K562 (cell line): ENCODE measurements around the gene TLE4.

ENCODE experiments used
- CEBPG ChIP-seq, 3 experiments: fragments of 200-800 bp in 1 of 3; sonication (Bioruptor generic) in 1 of 3; sonication (generic) in 1 of 3; formaldehyde crosslinking in 1 of 3; IDR thresholded peaks in 2 of 3; conservative IDR thresholded peaks in 1 of 3; 2 replicates each; pipeline versions ENCODE4 v1.6.1 to v1.8.0; 2016 to 2022; ENCODE audit warnings: missing compliant biosample characterization in 2 of 3, missing genetic modification characterization in 2 of 3, mild to moderate bottlenecking in 1 of 3, missing genetic modification reagents in 1 of 3
- CHD2 ChIP-seq: IDR thresholded peaks from 2 replicates; pipeline ENCODE4 v1.6.1; 2011; ENCODE audit warnings: low read depth, low read length
- E2F4 ChIP-seq: sonication (generic); formaldehyde crosslinking; IDR thresholded peaks from 2 replicates; pipeline ENCODE4 v1.8.0; 2022; ENCODE audit warnings: mild to moderate bottlenecking, low read depth, missing genetic modification reagents
- EZH2 ChIP-seq: IDR thresholded peaks from 2 replicates; pipeline ENCODE4 v1.6.1; 2012; ENCODE audit warnings: low read depth, mild to moderate bottlenecking, inconsistent platforms, low read length, borderline replicate concordance
- GTF3C2 ChIP-seq: IDR thresholded peaks from 3 replicates; pipeline ENCODE4 v1.6.1; 2011; ENCODE audit warnings: borderline replicate concordance, mild to moderate bottlenecking, moderate library complexity; ENCODE audit not compliant: insufficient read length; ENCODE audit errors: extremely low read depth
- KLF13 ChIP-seq: fragments of 450-650 bp; IDR thresholded peaks from 2 replicates; pipeline ENCODE4 v1.6.1; 2016; ENCODE audit warnings: missing genetic modification characterization, low read depth, mild to moderate bottlenecking, missing compliant biosample characterization, moderate library complexity, borderline replicate concordance
- MTF1 ChIP-seq: fragments of 250-450 bp; sonication (Bioruptor Pico); IDR thresholded peaks from 2 replicates; pipeline ENCODE4 v1.9.0; 2021; ENCODE audit warnings: moderate library complexity, mild to moderate bottlenecking, inconsistent platforms, borderline replicate concordance
- POLR2A ChIP-seq: fragments of 450-650 bp; conservative IDR thresholded peaks from 2 replicates; pipeline ENCODE4 v1.6.1; 2016
- RAD21 ChIP-seq, 2 experiments: fragments of 250-450 bp in 1 of 2; fragments of 450-650 bp in 1 of 2; sonication (Bioruptor Pico) in 1 of 2; formaldehyde crosslinking in 1 of 2; IDR thresholded peaks in 1 of 2; conservative IDR thresholded peaks in 1 of 2; 2 replicates each; pipeline versions ENCODE4 v1.4.0 to v1.8.0; 2020 to 2022; ENCODE audit warnings: mild to moderate bottlenecking in 2 of 2, moderate library complexity in 1 of 2
- TCF7L2 ChIP-seq: fragments of 150-350 bp; IDR thresholded peaks from 2 replicates; pipeline ENCODE4 v1.6.1; 2016; ENCODE audit warnings: low read depth, mild to moderate bottlenecking, low read length, moderate library complexity
- XRCC5 ChIP-seq: fragments of 200-400 bp; formaldehyde crosslinking; IDR thresholded peaks from 2 replicates; pipeline ENCODE4 v1.6.1; 2017; ENCODE audit warnings: low read depth, mild to moderate bottlenecking, low read length
- ZBED1 ChIP-seq: IDR thresholded peaks from 2 replicates; pipeline ENCODE4 v1.6.1; 2014

GRCh38 chr9:79633558-79633957 is 61.8 kb downstream of the TLE4 start:
- TF ChIP-seq ZBED1 (no peak), CEBPG (CRISPR knock-in tag; IDR thresholded peaks at IDR 0.05) (no peak), CEBPG (tag; conservative IDR thresholded peaks at IDR 0.05 in 1 of 2, IDR thresholded peaks at IDR 0.05 in 1 of 2) (no peak), XRCC5 (no peak), MTF1 (CRISPR knock-in tag) (no peak), POLR2A (no peak), CHD2 (no peak), GTF3C2 (no peak), E2F4 (no peak), RAD21 (CRISPR knock-in tag; conservative IDR thresholded peaks at IDR 0.05 in 1 of 2, IDR thresholded peaks at IDR 0.05 in 1 of 2) (no peak), KLF13 (tag) (no peak), EZH2 (no peak), TCF7L2 (no peak)
